Measurements from ENCODE around the gene APH1B.
"Not testable (repeated sequence)": the region's sequence is repeated elsewhere in the genome, so short reads cannot be mapped to it uniquely, and the experiment has no call there.

The APH1B gene

GRCh38 chr15:63331456-63331855, 54.1 kb downstream of the APH1B start:
- no peak for DNase-seq (ENCODE audit: low read depth)

- DNase-seq (ENCODE audit: low read depth) = no peak
These were observed 55.1 kb downstream of the APH1B start for GRCh38 chr15:63332367-63333124.

- no peak for DNase-seq (ENCODE audit: low read depth)
These were observed 57.4 kb downstream of the APH1B start for GRCh38 chr15:63334821-63335220.

GRCh38 chr15:63335543-63336240, 58.3 kb downstream of the APH1B start:
- no peak for DNase-seq (ENCODE audit: low read depth)

GRCh38 chr15:63337046-63337445, 59.6 kb downstream of the APH1B start:
- DNase-seq (ENCODE audit: low read depth) = no peak

- no peak for DNase-seq (ENCODE audit: low read depth)
These were observed 60.8 kb downstream of the APH1B start for GRCh38 chr15:63338170-63338569.

GRCh38 chr15:63339006-63339766, 61.8 kb downstream of the APH1B start:
- no peak for DNase-seq (ENCODE audit: low read depth)

GRCh38 chr15:63339836-63340235, 62.4 kb downstream of the APH1B start:
- no peak for DNase-seq (ENCODE audit: low read depth)

GRCh38 chr15:63340353-63340752, 62.9 kb downstream of the APH1B start:
- DNase-seq (ENCODE audit: low read depth) = no peak

GRCh38 chr15:63340878-63341277, 63.5 kb downstream of the APH1B start:
- no peak for DNase-seq (ENCODE audit: low read depth)

- DNase-seq (ENCODE audit: low read depth) = no peak
These were observed 64.5 kb downstream of the APH1B start for GRCh38 chr15:63341898-63342297.

GRCh38 chr15:63342996-63343562, 65.7 kb downstream of the APH1B start:
- not testable (repeated sequence) for DNase-seq (ENCODE audit: low read depth)

GRCh38 chr15:63344731-63345390, 67.5 kb downstream of the APH1B start:
- DNase-seq (ENCODE audit: low read depth) = no peak

- DNase-seq (ENCODE audit: low read depth) = no peak
These were observed 68.0 kb downstream of the APH1B start for GRCh38 chr15:63345391-63345752.

- no peak for DNase-seq (ENCODE audit: low read depth)
These were observed 69.9 kb downstream of the APH1B start for GRCh38 chr15:63347074-63347857.

- DNase-seq (ENCODE audit: low read depth) = no peak
These were observed 71.0 kb downstream of the APH1B start for GRCh38 chr15:63348392-63348791.

GRCh38 chr15:63349156-63349555, 71.8 kb downstream of the APH1B start:
- no peak for DNase-seq (ENCODE audit: low read depth)

- DNase-seq (ENCODE audit: low read depth) = no peak
These were observed 72.2 kb downstream of the APH1B start for GRCh38 chr15:63349621-63350020.

GRCh38 chr15:63350178-63350621, 72.8 kb downstream of the APH1B start:
- DNase-seq (ENCODE audit: low read depth) = no peak

GRCh38 chr15:63351170-63351569, 73.8 kb downstream of the APH1B start:
- DNase-seq (ENCODE audit: low read depth) = no peak

GRCh38 chr15:63352808-63353207, 75.4 kb downstream of the APH1B start:
- DNase-seq (ENCODE audit: low read depth) = no peak
